ENCODE measurements around the gene USP24.

USP24 gene

GRCh38 chr1:55051169-55051568 lies 164.0 kb downstream of the USP24 start:
- DNase-seq: no peak

- DNase-seq: peak in 1 of 2 experiments; percentile 5
These were observed 164.9 kb downstream of the USP24 start for GRCh38 chr1:55050283-55050682.

GRCh38 chr1:55049914-55050278 lies 165.3 kb downstream of the USP24 start:
- DNase-seq: peak in 1 of 2 experiments; percentile 27

GRCh38 chr1:55049271-55049913 lies 165.8 kb downstream of the USP24 start:
- no peak for DNase-seq

GRCh38 chr1:55048453-55049270 lies 166.5 kb downstream of the USP24 start:
- DNase-seq: no peak

- no peak for DNase-seq
These were observed 167.6 kb downstream of the USP24 start for GRCh38 chr1:55047611-55048010.

- no peak for DNase-seq
These were observed 168.3 kb downstream of the USP24 start for GRCh38 chr1:55046871-55047270.

- no peak for DNase-seq
These were observed 169.7 kb downstream of the USP24 start for GRCh38 chr1:55045430-55045829.

- no peak for DNase-seq
These were observed 170.4 kb downstream of the USP24 start for GRCh38 chr1:55044617-55045397.

GRCh38 chr1:55043726-55044125 lies 171.4 kb downstream of the USP24 start:
- no peak for DNase-seq

GRCh38 chr1:55043011-55043410 lies 172.2 kb downstream of the USP24 start:
- DNase-seq: no peak

GRCh38 chr1:55041613-55042012 lies 173.6 kb downstream of the USP24 start:
- DNase-seq: no peak

GRCh38 chr1:55040933-55041494 lies 174.2 kb downstream of the USP24 start:
- no peak for DNase-seq

- no peak for DNase-seq
These were observed 174.9 kb downstream of the USP24 start for GRCh38 chr1:55040083-55040932.

- no peak for DNase-seq
These were observed 175.7 kb downstream of the USP24 start, which contains the start of gene PCSK9 for GRCh38 chr1:55039342-55040082. TSS of gene PCSK9 (plus strand) at chr1:55039548. CDS start at chr1:55039838, 290 bp downstream.

- DNase-seq: no peak
These were observed 176.2 kb downstream of the USP24 start for GRCh38 chr1:55038974-55039341.

- no peak for DNase-seq
These were observed 176.7 kb downstream of the USP24 start for GRCh38 chr1:55038552-55038838.

- DNase-seq: no peak
These were observed 177.2 kb downstream of the USP24 start for GRCh38 chr1:55037733-55038551.

GRCh38 chr1:55035904-55036303 lies 179.3 kb downstream of the USP24 start:
- DNase-seq: no peak

GRCh38 chr1:55034476-55035133 lies 180.6 kb downstream of the USP24 start:
- DNase-seq: no peak

Measured in NCI-H2081 (cell line).